Stimulated activated CD8-positive, alpha-beta memory T cell treated with anti-CD3 and anti-CD28 coated beads, Interleukin-15, amount 100 ng/mL, for 1 hour (primary cell): ENCODE measurements around the gene FGFBP3.
A peak's percentile ranks its signal among the peaks of the same experiment; 100 is the strongest.
"Not testable (repeated sequence)": the region's sequence is repeated elsewhere in the genome, so short reads cannot be mapped to it uniquely, and the experiment has no call there.

Experiments used
- DNase-seq: peaks from one replicate; pipeline ENCODE4 v3.0.0-alpha.2; 2020; ENCODE audit warnings: low read depth

The FGFBP3 gene

DNA sequence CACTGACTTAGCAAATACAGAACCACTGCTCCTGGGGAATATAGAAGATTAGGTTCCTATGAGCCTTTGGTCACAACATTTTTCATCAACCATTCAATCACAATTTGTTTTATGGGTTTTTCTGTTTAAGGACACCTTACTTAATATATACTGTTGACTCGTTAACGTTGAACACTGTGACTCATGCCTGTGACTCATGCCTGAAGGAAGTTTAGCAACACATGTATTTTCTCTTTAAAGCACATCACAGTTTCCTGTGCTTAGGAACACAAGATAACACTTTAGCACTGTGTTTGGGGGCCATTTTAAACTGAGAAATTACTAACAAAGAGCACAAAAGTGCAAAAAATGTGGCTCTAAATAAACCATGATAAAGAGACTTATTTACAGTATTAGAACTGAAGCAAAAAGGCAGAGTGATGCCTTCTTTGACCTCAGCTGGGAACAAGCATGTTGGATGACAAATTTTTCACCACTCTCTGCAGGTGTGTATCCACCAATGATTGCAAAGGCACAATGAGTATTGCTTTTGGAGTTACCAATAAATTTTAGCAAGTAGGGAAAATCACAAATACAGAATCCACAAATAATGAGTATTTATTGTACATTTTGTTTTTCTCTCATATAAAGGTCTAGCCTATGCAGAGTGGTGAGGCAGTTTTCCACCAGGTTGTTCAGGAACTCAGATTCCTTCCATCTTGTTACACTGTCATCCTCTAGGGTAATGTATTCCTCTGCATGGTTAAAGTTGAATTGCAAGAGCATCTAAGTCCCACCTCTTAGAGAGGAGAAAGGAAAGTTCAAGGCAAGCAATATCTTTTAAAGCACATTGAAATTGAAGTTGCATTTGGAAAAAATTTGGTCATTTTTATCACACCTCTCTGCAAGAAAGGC is 7.3 kb downstream of the FGFBP3 start:
- no peak for DNase-seq

- no peak for DNase-seq
Measured at GRCh38 chr10:91897421-91897820, 11.9 kb downstream of the FGFBP3 start.

- DNase-seq: no peak
Measured at GRCh38 chr10:91896212-91896756, 13.0 kb downstream of the FGFBP3 start.

- DNase-seq: not testable (repeated sequence)
Measured at GRCh38 chr10:91894261-91894685, 15.0 kb downstream of the FGFBP3 start.

DNA sequence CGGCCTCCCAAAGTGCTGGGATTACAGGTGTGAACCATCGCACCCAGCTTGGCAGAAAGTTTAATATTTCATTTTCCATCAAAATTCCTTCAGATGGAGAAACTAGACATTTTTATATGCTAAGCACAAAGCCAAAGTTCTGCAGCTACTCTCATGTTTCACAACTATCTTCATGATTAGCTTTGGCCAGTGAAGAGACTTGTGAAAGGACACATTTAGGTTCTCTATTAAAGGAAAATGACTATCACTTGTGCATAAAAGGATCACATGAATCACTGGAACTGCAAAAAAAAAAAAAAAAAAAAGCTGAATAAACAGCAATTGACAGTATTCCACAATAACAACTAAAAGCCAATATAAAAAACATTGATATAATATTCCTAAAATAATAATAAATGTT is 16.2 kb downstream of the FGFBP3 start:
- DNase-seq: no peak

- DNase-seq: no peak
Measured at GRCh38 chr10:91891125-91892001, 17.9 kb downstream of the FGFBP3 start.

DNA sequence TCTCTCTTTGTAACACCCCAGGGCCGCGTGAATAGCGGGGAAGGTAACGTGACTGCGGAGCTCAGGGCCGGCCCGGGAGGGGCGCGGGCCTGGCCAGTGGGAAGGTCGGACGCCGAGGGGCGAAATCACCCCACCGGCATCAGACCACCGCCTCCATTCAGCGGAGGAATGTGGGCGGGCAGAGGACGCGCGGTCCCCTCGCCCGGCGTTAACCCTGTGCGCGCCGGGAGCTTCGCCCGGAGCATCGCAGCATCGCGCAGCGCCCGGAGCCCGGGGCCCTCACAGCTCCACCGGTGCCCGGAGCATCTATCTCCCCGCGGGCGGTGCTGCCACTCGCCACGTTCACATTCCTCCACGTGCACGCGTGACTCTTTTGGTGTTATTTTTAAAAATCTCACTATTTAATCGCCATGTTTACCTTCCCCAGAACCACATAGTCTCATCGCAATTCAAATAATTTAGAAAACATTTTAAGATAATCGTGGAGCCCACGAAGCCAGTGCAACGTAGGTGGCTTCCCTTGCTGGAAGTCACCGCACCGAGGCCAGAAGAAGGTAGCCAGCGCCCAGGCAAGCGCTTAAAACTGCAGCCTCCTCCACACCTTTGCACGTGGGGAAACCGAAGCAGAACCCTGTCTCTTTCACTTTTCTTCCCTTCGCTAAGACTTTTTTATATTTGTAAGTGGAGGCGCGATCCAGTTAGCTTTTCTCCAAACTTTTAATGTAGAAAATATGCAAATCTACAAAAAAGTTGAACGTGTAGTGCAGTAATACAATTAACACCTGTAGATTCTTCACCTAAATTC is 21.8 kb downstream of the FGFBP3 start:
- DNase-seq: peak; percentile 6

DNA sequence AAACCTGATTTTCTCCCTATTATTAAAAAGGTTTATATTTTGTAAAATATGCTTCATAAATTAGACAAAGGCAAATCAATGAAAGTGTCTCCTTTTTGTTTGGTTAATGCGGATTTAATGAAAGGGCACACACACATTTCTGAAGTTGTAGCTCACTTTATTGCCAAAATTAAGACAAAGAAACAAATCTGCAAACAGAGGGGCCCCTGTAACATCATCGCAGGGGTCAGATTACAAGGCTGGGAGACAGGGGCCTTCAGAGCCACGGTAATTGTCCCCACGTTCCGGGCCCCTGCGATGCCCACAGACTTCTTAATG is 22.4 kb downstream of the FGFBP3 start:
- no peak for DNase-seq

- DNase-seq: no peak
Measured at GRCh38 chr10:91885362-91886079, 23.8 kb downstream of the FGFBP3 start.

DNA sequence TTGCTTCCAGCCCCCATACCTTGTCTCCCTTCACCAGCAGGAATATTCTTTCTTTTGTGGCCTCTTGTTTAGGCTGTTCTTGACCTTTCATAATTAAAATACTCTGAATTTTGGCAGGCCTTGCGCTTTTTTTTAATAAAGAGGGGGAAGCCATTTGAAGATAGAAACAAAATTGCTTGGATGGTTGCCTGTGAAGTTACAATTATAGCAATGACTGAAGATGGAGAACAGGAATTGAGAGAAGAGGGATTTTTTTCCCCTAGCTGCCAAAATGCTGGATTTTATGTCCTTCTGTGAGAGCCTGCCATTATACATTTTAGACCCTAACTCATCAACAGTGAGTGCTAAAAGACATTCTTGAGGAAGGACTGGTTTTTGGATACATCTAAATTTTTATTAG is 24.8 kb downstream of the FGFBP3 start:
- no peak for DNase-seq

- DNase-seq: no peak
Measured at GRCh38 chr10:91883549-91884444, 25.5 kb downstream of the FGFBP3 start.

GRCh38 chr10:91880310-91880709 is 29.0 kb downstream of the FGFBP3 start:
- DNase-seq: no peak

DNA sequence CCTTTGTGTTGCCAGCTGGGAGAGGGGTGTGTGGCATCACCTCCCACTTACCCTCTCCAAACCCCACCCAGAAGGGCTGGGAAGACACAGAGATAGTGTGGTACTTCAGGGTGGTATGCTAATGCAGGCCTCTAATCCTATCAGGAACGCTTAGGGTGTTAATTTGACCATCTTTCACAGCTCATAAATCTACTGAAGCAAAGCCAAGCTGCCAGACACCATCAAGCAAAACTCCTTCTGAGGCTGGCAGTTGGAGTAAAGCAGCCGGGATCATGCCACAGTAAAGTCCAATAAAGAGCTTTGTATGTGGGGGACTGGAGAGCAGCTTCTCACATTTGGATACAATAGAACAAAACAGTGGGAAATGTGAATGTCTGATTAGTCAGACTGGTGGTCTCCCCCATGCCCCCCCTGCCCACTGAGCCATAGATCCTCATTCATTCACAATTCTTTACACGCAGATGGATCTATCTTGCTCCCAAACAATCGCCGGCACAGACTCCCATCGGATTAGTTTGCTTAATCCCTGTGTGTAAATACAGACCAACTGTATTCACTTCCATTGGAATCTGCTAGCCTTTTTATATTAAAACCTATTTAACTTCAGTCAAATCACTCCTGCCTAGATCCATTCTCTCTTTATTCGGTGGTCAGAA is 29.6 kb downstream of the FGFBP3 start:
- no peak for DNase-seq

DNA sequence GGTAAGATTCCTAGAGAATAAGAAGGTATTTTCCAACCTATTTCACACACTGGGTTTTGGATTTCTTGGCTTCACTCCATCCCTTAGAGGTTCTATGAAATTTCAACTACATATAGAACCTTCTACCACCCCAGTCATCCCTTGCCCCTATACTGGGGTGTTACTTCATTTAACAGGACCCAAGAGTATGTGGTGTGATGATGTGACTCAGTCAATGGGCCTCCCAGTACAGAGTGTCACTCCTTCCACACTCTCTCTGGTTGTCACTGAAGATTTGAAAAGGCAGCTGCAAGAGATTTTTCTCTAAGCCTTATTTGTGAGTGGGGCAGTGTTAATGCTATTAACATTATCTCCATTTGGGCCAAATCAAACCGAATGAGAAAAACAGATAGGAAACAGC is 33.5 kb downstream of the FGFBP3 start:
- DNase-seq: no peak

DNA sequence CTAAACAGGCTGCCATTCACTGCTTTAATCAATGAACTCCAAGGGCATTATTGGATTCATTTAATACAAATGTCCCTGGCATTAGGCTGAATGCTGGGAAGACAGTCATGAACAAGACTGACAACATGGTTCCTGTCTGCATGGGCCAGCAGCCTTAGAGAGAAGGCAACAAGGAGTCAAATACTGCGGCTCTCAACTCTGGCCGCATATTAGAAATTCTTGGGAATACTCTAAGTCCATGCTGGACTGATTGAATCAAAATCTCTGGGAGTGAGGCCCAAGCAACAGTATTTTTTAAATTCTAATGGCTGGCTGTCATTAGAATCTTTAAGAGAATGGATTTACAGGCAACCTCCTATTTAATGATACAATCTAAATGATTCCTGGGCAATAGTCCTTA is 34.1 kb downstream of the FGFBP3 start:
- DNase-seq: no peak

DNA sequence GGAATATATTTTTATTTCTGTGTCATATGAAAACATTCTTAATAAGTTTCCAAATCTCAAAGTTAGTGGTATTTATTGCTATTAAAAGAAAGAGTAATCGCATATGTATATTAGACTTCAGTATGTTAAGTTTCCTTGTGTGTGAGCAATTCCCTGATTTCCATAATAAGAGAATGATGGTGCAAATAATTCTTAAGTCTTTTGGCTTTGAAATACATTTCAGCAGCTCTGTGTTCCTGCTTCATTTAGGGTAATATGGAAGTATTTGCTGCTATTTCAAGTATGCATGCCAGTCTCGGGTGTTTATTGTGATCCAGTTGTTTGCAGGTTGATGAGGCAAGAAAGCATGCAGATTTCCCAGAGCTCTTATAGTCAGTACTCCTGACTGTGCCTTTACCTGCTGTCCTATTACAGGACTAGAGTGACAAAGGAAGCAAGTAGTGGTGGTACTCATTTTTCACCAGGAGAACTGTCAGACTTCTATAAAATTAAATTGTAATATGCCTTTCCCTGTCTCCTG is 43.7 kb downstream of the FGFBP3 start:
- DNase-seq: no peak

DNA sequence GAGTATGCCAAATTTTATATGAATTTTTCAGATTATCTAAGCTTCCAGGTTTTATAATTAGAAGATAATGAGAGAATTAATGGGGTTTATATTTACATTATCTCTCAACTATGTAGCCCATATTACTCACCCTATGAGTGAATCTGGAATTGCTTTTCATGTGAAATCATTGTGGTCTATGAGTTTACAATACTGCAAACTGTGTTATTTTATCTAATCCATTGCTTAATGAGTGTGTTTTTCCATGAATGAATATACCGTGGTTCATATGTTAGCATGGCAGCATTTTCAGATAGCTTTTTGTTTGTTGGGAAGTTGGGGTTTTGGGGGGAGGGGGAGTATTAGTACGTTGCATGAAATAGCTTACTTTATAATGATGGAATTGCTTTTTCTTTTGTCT is 44.5 kb downstream of the FGFBP3 start:
- DNase-seq: no peak

GRCh38 chr10:91864099-91864498 is 45.2 kb downstream of the FGFBP3 start:
- DNase-seq: no peak

DNA sequence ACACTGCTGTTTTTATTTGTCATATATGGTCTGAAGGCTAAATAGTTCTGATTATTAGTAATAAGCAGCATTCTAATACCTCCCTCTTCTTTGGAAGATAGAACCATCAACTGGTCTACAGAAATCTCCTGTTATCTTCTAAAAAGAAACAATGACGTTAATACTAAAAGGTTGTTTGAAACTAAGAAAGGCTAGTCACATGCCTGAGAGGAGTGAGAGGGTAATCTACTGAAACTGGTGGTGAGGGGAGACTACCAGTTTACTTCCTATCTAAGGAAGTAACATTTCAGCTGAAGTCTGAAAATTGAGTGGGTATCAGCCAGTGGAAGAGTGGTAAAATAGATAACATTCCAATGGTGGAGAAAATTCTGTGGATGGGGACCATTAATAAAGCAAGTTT is 48.4 kb downstream of the FGFBP3 start:
- DNase-seq: no peak

- DNase-seq: no peak
Measured at GRCh38 chr10:91856637-91857036, 52.6 kb downstream of the FGFBP3 start.
